HG03039 (cell line): ENCODE measurements around the gene TC2N.
"Not testable (repeated sequence)": the region's sequence is repeated elsewhere in the genome, so short reads cannot be mapped to it uniquely, and the experiment has no call there.

Experiments
- ATAC-seq: cut with Tn5 transposase; IDR thresholded peaks from one replicate; pipeline ENCODE4 v1.9.1; 2021; ENCODE audit warnings: mild to moderate bottlenecking, moderate library complexity; ENCODE audit not compliant: unreplicated experiment

TC2N gene

GRCh38 chr14:91770185-91770584 lies 97.2 kb downstream of the TC2N start:
- ATAC-seq = no peak

GRCh38 chr14:91755570-91756295 lies 111.6 kb downstream of the TC2N start:
- no peak for ATAC-seq

GRCh38 chr14:91754819-91755218 lies 112.5 kb downstream of the TC2N start:
- ATAC-seq = no peak

GRCh38 chr14:91754185-91754584 lies 113.2 kb downstream of the TC2N start:
- ATAC-seq = no peak

GRCh38 chr14:91753501-91754128 lies 113.7 kb downstream of the TC2N start:
- no peak for ATAC-seq

GRCh38 chr14:91752961-91753360 lies 114.4 kb downstream of the TC2N start:
- ATAC-seq = no peak

- no peak for ATAC-seq
Measured at GRCh38 chr14:91751719-91752118, 115.6 kb downstream of the TC2N start.

- ATAC-seq = no peak
Measured at GRCh38 chr14:91750634-91751198, 116.6 kb downstream of the TC2N start.

- no peak for ATAC-seq
Measured at GRCh38 chr14:91749868-91750267, 117.5 kb downstream of the TC2N start.

- ATAC-seq = no peak
Measured at GRCh38 chr14:91748049-91748448, 119.3 kb downstream of the TC2N start.

GRCh38 chr14:91745344-91745743 lies 122.0 kb downstream of the TC2N start:
- no peak for ATAC-seq

GRCh38 chr14:91744068-91744480 lies 123.3 kb downstream of the TC2N start:
- ATAC-seq = no peak

- ATAC-seq = no peak
Measured at GRCh38 chr14:91743305-91743653, 124.1 kb downstream of the TC2N start.

GRCh38 chr14:91742621-91743304 lies 124.6 kb downstream of the TC2N start:
- no peak for ATAC-seq

- ATAC-seq = not testable (repeated sequence)
Measured at GRCh38 chr14:91739867-91740266, 127.5 kb downstream of the TC2N start.

GRCh38 chr14:91737619-91738018 lies 129.7 kb downstream of the TC2N start:
- ATAC-seq = no peak

GRCh38 chr14:91732859-91733477 lies 134.4 kb downstream of the TC2N start:
- no peak for ATAC-seq

- no peak for ATAC-seq
Measured at GRCh38 chr14:91732439-91732838, 134.9 kb downstream of the TC2N start.

- ATAC-seq = no peak
Measured at GRCh38 chr14:91731986-91732385, 135.3 kb downstream of the TC2N start, which contains the start of gene CATSPERB. Gene CATSPERB (minus strand): TSS chr14:91732086. CDS start chr14:91729479, 2,607 bp downstream.

GRCh38 chr14:91731018-91731417 lies 136.3 kb downstream of the TC2N start:
- ATAC-seq = no peak

- no peak for ATAC-seq
Measured at GRCh38 chr14:91729756-91730155, 137.6 kb downstream of the TC2N start.
